ENCODE data around the gene DNER.
"Not testable (repeated sequence)": the region's sequence is repeated elsewhere in the genome, so short reads cannot be mapped to it uniquely, and the experiment has no call there.

Gene DNER

GRCh38 chr2:229524799-229525198 lies 189.6 kb downstream of the DNER start:
- Histone ChIP-seq H3K27ac (ENCODE audit: low read depth, low read length, severe bottlenecking) (no peak overlapping the region), H3K4me1 (ENCODE audit: control insufficient read depth, insufficient read depth, low read length, poor library complexity, severe bottlenecking) (no peaks in the 10 kb centered on the region), H3K36me3 (ENCODE audit: control insufficient read depth, insufficient read depth, low read length) (no peaks in the 10 kb centered on the region), H3K9me3 (ENCODE audit: control insufficient read depth, low read length) (no peaks in the 10 kb centered on the region), H3K4me3 (ENCODE audit: extremely low read depth, insufficient read depth, low read length, poor library complexity, severe bottlenecking) (no peak overlapping the region)
- WGBS, 2 experiments (ENCODE audit: insufficient coverage in 2 of 2) = 83 to 87% methylated on average over 9 to 10 of the region's 10 CpGs

- Histone ChIP-seq H3K4me1 (ENCODE audit: control insufficient read depth, insufficient read depth, low read length, poor library complexity, severe bottlenecking) (no peaks in the 10 kb centered on the region), H3K9me3 (ENCODE audit: control insufficient read depth, low read length) (no peaks in the 10 kb centered on the region), H3K4me3 (ENCODE audit: extremely low read depth, insufficient read depth, low read length, poor library complexity, severe bottlenecking) (no peak overlapping the region), H3K36me3 (ENCODE audit: control insufficient read depth, insufficient read depth, low read length) (no peaks in the 10 kb centered on the region), H3K27ac (ENCODE audit: low read depth, low read length, severe bottlenecking) (no peak overlapping the region)
- WGBS, 2 experiments (ENCODE audit: insufficient coverage in 2 of 2) = 80 to 83% methylated on average over 1 of the region's 1 CpG
Observed at GRCh38 chr2:229523663-229524062, 190.7 kb downstream of the DNER start.

GRCh38 chr2:229521576-229521975 lies 192.8 kb downstream of the DNER start:
- Histone ChIP-seq H3K36me3 (ENCODE audit: control insufficient read depth, insufficient read depth, low read length) (no peaks in the 10 kb centered on the region), H3K27ac (ENCODE audit: low read depth, low read length, severe bottlenecking) (no peak overlapping the region), H3K4me3 (ENCODE audit: extremely low read depth, insufficient read depth, low read length, poor library complexity, severe bottlenecking) (no peak overlapping the region), H3K4me1 (ENCODE audit: control insufficient read depth, insufficient read depth, low read length, poor library complexity, severe bottlenecking) (no peaks in the 10 kb centered on the region), H3K9me3 (ENCODE audit: control insufficient read depth, low read length) (no peaks in the 10 kb centered on the region)

- H3K4me3 ChIP-seq (ENCODE audit: extremely low read depth, insufficient read depth, low read length, poor library complexity, severe bottlenecking) = no peak overlapping the region
- 92 to 93% methylated on average over 3 of the region's 4 CpGs for WGBS, 2 experiments (ENCODE audit: insufficient coverage in 2 of 2)
- H3K36me3 ChIP-seq (ENCODE audit: control insufficient read depth, insufficient read depth, low read length) = no peaks in the 10 kb centered on the region
- no peaks in the 10 kb centered on the region for H3K4me1 ChIP-seq (ENCODE audit: control insufficient read depth, insufficient read depth, low read length, poor library complexity, severe bottlenecking)
- no peaks in the 10 kb centered on the region for H3K9me3 ChIP-seq (ENCODE audit: control insufficient read depth, low read length)
- no peak overlapping the region for H3K27ac ChIP-seq (ENCODE audit: low read depth, low read length, severe bottlenecking)
Observed at GRCh38 chr2:229520691-229521096, 193.7 kb downstream of the DNER start.

- Histone ChIP-seq H3K4me1 (ENCODE audit: control insufficient read depth, insufficient read depth, low read length, poor library complexity, severe bottlenecking) (no peaks in the 10 kb centered on the region), H3K4me3 (ENCODE audit: extremely low read depth, insufficient read depth, low read length, poor library complexity, severe bottlenecking) (no peak overlapping the region), H3K27ac (ENCODE audit: low read depth, low read length, severe bottlenecking) (no peak overlapping the region), H3K9me3 (ENCODE audit: control insufficient read depth, low read length) (no peaks in the 10 kb centered on the region), H3K36me3 (ENCODE audit: control insufficient read depth, insufficient read depth, low read length) (no peaks in the 10 kb centered on the region)
- 84 to 89% methylated on average over 9 to 10 of the region's 11 CpGs for WGBS, 2 experiments (ENCODE audit: insufficient coverage in 2 of 2)
Observed at GRCh38 chr2:229519655-229520430, 194.5 kb downstream of the DNER start.

GRCh38 chr2:229514273-229514895 lies 200.0 kb downstream of the DNER start:
- Histone ChIP-seq H3K4me1 (ENCODE audit: control insufficient read depth, insufficient read depth, low read length, poor library complexity, severe bottlenecking) (no peaks in the 10 kb centered on the region), H3K36me3 (ENCODE audit: control insufficient read depth, insufficient read depth, low read length) (no peaks in the 10 kb centered on the region), H3K27ac (ENCODE audit: low read depth, low read length, severe bottlenecking) (no peak overlapping the region), H3K4me3 (ENCODE audit: extremely low read depth, insufficient read depth, low read length, poor library complexity, severe bottlenecking) (no peak overlapping the region), H3K9me3 (ENCODE audit: control insufficient read depth, low read length) (no peaks in the 10 kb centered on the region)
- WGBS, 2 experiments (ENCODE audit: insufficient coverage in 2 of 2) = no CpG with 5 or more reads among the region's 2 CpGs

- WGBS, 2 experiments (ENCODE audit: insufficient coverage in 2 of 2) = 78 to 100% methylated on average over 1 of the region's 1 CpG
- no peaks in the 10 kb centered on the region for H3K4me1 ChIP-seq (ENCODE audit: control insufficient read depth, insufficient read depth, low read length, poor library complexity, severe bottlenecking)
- H3K36me3 ChIP-seq (ENCODE audit: control insufficient read depth, insufficient read depth, low read length) = no peaks in the 10 kb centered on the region
- H3K27ac ChIP-seq (ENCODE audit: low read depth, low read length, severe bottlenecking) = no peak overlapping the region
- H3K9me3 ChIP-seq (ENCODE audit: control insufficient read depth, low read length) = no peaks in the 10 kb centered on the region
- no peak overlapping the region for H3K4me3 ChIP-seq (ENCODE audit: extremely low read depth, insufficient read depth, low read length, poor library complexity, severe bottlenecking)
Observed at GRCh38 chr2:229511524-229511923, 202.8 kb downstream of the DNER start.

- H3K4me1 ChIP-seq (ENCODE audit: control insufficient read depth, insufficient read depth, low read length, poor library complexity, severe bottlenecking); H3K36me3 ChIP-seq (ENCODE audit: control insufficient read depth, insufficient read depth, low read length): not testable (repeated sequence)
- 80% methylated on average over 1 of the region's 4 CpGs; no CpG with 5 or more reads in 1 of the 2 experiments for whole genome bisulfite sequencing, 2 experiments (ENCODE audit: insufficient coverage in 2 of 2)
Observed at GRCh38 chr2:229506699-229507098, 207.7 kb downstream of the DNER start.

GRCh38 chr2:229501051-229501794 lies 213.1 kb downstream of the DNER start:
- Histone ChIP-seq H3K4me3 (ENCODE audit: extremely low read depth, insufficient read depth, low read length, poor library complexity, severe bottlenecking) (no peak overlapping the region), H3K4me1 (ENCODE audit: control insufficient read depth, insufficient read depth, low read length, poor library complexity, severe bottlenecking) (no peaks in the 10 kb centered on the region), H3K36me3 (ENCODE audit: control insufficient read depth, insufficient read depth, low read length) (no peaks in the 10 kb centered on the region), H3K27ac (ENCODE audit: low read depth, low read length, severe bottlenecking) (no peak overlapping the region), H3K9me3 (ENCODE audit: control insufficient read depth, low read length) (no peaks in the 10 kb centered on the region)
- WGBS, 2 experiments (ENCODE audit: insufficient coverage in 2 of 2) = no CpG with 5 or more reads among the region's 2 CpGs

More at GRCh38 chr2:229506699-229507098, 207.7 kb downstream of the DNER start:
- H3K4me3 ChIP-seq (ENCODE audit: extremely low read depth, insufficient read depth, low read length, poor library complexity, severe bottlenecking); H3K9me3 ChIP-seq (ENCODE audit: control insufficient read depth, low read length); H3K27ac ChIP-seq (ENCODE audit: low read depth, low read length, severe bottlenecking): not testable (repeated sequence)

- H3K4me3 ChIP-seq (ENCODE audit: extremely low read depth, insufficient read depth, low read length, poor library complexity, severe bottlenecking) = no peak overlapping the region
- H3K36me3 ChIP-seq (ENCODE audit: control insufficient read depth, insufficient read depth, low read length) = no peaks in the 10 kb centered on the region
- no peaks in the 10 kb centered on the region for H3K9me3 ChIP-seq (ENCODE audit: control insufficient read depth, low read length)
- no peak overlapping the region for H3K27ac ChIP-seq (ENCODE audit: low read depth, low read length, severe bottlenecking)
- WGBS, 2 experiments (ENCODE audit: insufficient coverage in 2 of 2) = 60% methylated on average over 1 of the region's 2 CpGs; no CpG with 5 or more reads in 1 of the 2 experiments
- no peaks in the 10 kb centered on the region for H3K4me1 ChIP-seq (ENCODE audit: control insufficient read depth, insufficient read depth, low read length, poor library complexity, severe bottlenecking)
Observed at GRCh38 chr2:229492034-229492433, 222.3 kb downstream of the DNER start.

Data from mesodermal cell (in vitro differentiated cells).